Measurements from ENCODE around the gene PGM5. TPM values are rescaled to one million over a fixed set of nuclear protein-coding genes. Genes with fewer than 3 reads are reported as not detected.
"Not testable (repeated sequence)": the region's sequence is repeated elsewhere in the genome, so short reads cannot be mapped to it uniquely, and the experiment has no call there.

Gene PGM5
- total and polyA plus RNA-seq, 2 of the 8 experiments (the other 6 are each of a cell fraction or from before 2014, with no cell fraction given) = not detected

GRCh38 chr9:68397796-68398195 lies 41.4 kb downstream of the PGM5 start:
- H3K79me1 ChIP-seq (ENCODE audit: low read depth, low read length); CTCF ChIA-PET (ENCODE audit: partially characterized antibody); H3K79me2 ChIP-seq (ENCODE audit: control insufficient read depth in 1 of 2, insufficient read depth in 2 of 2, low read length in 2 of 2); H4K20me1 ChIP-seq (replicated peaks in 1 of 2; ENCODE audit: control insufficient read depth in 1 of 2, insufficient read depth in 2 of 2, low read length in 2 of 2); H3K23me2 ChIP-seq (ENCODE audit: low read depth, low read length); H2BK20ac ChIP-seq (ENCODE audit: low read length); H3K56ac ChIP-seq (replicated peaks; ENCODE audit: insufficient read length, low read depth, low read length); H3K36me3 ChIP-seq (ENCODE audit: control insufficient read depth in 2 of 4, insufficient read depth in 4 of 4, low read length in 3 of 4); H3K4me2 ChIP-seq (ENCODE audit: insufficient read depth in 1 of 2, low read depth in 2 of 2, low read length in 2 of 2); H4K91ac ChIP-seq (replicated peaks; ENCODE audit: insufficient read length, low read length); H3K9ac ChIP-seq (replicated peaks in 1 of 4; ENCODE audit: extremely low read depth in 1 of 4, low read depth in 3 of 4, low read length in 3 of 4); H3K4me3 ChIP-seq (ENCODE audit: extremely low read depth in 1 of 4, insufficient read depth in 2 of 4, low read depth in 3 of 4, low read length in 4 of 4); H3K14ac ChIP-seq (ENCODE audit: insufficient read length); H3K23ac ChIP-seq (ENCODE audit: insufficient read length); H4K8ac ChIP-seq (ENCODE audit: extremely low read depth, insufficient read depth, low read length); H2BK120ac ChIP-seq (replicated peaks; ENCODE audit: low read depth, low read length); H4K5ac ChIP-seq (ENCODE audit: insufficient read length, low read depth, low read length); H2BK15ac ChIP-seq (ENCODE audit: low read length); H2BK12ac ChIP-seq (ENCODE audit: low read depth, low read length); H3K27ac ChIP-seq (ENCODE audit: low read depth, low read length); POLR2A ChIA-PET (ENCODE audit: partially characterized antibody); DNase-seq (ENCODE audit: low read depth in 1 of 2, low spot score in 2 of 2); H3K4ac ChIP-seq (replicated peaks; ENCODE audit: insufficient read length, low read depth, low read length); FAIRE-seq; H3K18ac ChIP-seq (ENCODE audit: extremely low read depth, low read length); H3K27me3 ChIP-seq (replicated peaks in 1 of 4; ENCODE audit: control insufficient read depth in 3 of 4, extremely low read depth in 1 of 4, insufficient read depth in 3 of 4, low read length in 3 of 4); H2BK5ac ChIP-seq (ENCODE audit: low read depth, low read length); H3K9me3 ChIP-seq (ENCODE audit: insufficient read depth in 2 of 2, low read depth in 1 of 2, low read length in 1 of 2); H2AK5ac ChIP-seq (ENCODE audit: low read depth, low read length); H3K4me1 ChIP-seq (replicated peaks in 1 of 4; ENCODE audit: control insufficient read depth in 3 of 4, insufficient read depth in 4 of 4, low read length in 3 of 4); H2AFZ ChIP-seq (ENCODE audit: low read length): not testable (repeated sequence)
- WGBS, 2 experiments (ENCODE audit: extremely low coverage in 1 of 2, insufficient coverage in 1 of 2, insufficient read length in 1 of 2, insufficient replicate concordance in 2 of 2, low coverage in 1 of 2, low lambda C conversion rate in 2 of 2, missing lambda C conversion rate in 1 of 2) = 87% methylated on average over 3 of the region's 3 CpGs; no CpG with 5 or more reads in 1 of the 2 experiments

GRCh38 chr9:68398324-68398723 lies 41.9 kb downstream of the PGM5 start:
- H4K91ac ChIP-seq (replicated peaks; ENCODE audit: insufficient read length, low read length); H3K4ac ChIP-seq (replicated peaks; ENCODE audit: insufficient read length, low read depth, low read length); H4K8ac ChIP-seq (ENCODE audit: extremely low read depth, insufficient read depth, low read length); H3K27me3 ChIP-seq (replicated peaks in 1 of 4; ENCODE audit: control insufficient read depth in 3 of 4, extremely low read depth in 1 of 4, insufficient read depth in 3 of 4, low read length in 3 of 4); H2AK5ac ChIP-seq (ENCODE audit: low read depth, low read length); H3K9me3 ChIP-seq (ENCODE audit: insufficient read depth in 2 of 2, low read depth in 1 of 2, low read length in 1 of 2); FAIRE-seq; H2BK20ac ChIP-seq (ENCODE audit: low read length); H3K79me1 ChIP-seq (ENCODE audit: low read depth, low read length); H2BK15ac ChIP-seq (ENCODE audit: low read length); H3K4me3 ChIP-seq (ENCODE audit: extremely low read depth in 1 of 4, insufficient read depth in 2 of 4, low read depth in 3 of 4, low read length in 4 of 4); H3K23ac ChIP-seq (ENCODE audit: insufficient read length); H3K4me2 ChIP-seq (ENCODE audit: insufficient read depth in 1 of 2, low read depth in 2 of 2, low read length in 2 of 2); H2BK5ac ChIP-seq (ENCODE audit: low read depth, low read length); H2AFZ ChIP-seq (ENCODE audit: low read length); DNase-seq (ENCODE audit: low read depth in 1 of 2, low spot score in 2 of 2); H2BK120ac ChIP-seq (replicated peaks; ENCODE audit: low read depth, low read length); H3K14ac ChIP-seq (ENCODE audit: insufficient read length); POLR2A ChIA-PET (ENCODE audit: partially characterized antibody); H3K4me1 ChIP-seq (replicated peaks in 1 of 4; ENCODE audit: control insufficient read depth in 3 of 4, insufficient read depth in 4 of 4, low read length in 3 of 4); H4K20me1 ChIP-seq (replicated peaks in 1 of 2; ENCODE audit: control insufficient read depth in 1 of 2, insufficient read depth in 2 of 2, low read length in 2 of 2); H3K56ac ChIP-seq (replicated peaks; ENCODE audit: insufficient read length, low read depth, low read length); H3K23me2 ChIP-seq (ENCODE audit: low read depth, low read length); H3K79me2 ChIP-seq (ENCODE audit: control insufficient read depth in 1 of 2, insufficient read depth in 2 of 2, low read length in 2 of 2); H3K18ac ChIP-seq (ENCODE audit: extremely low read depth, low read length); H3K9ac ChIP-seq (replicated peaks in 1 of 4; ENCODE audit: extremely low read depth in 1 of 4, low read depth in 3 of 4, low read length in 3 of 4); H2BK12ac ChIP-seq (ENCODE audit: low read depth, low read length); H3K36me3 ChIP-seq (ENCODE audit: control insufficient read depth in 2 of 4, insufficient read depth in 4 of 4, low read length in 3 of 4); H3K27ac ChIP-seq (ENCODE audit: low read depth, low read length); CTCF ChIA-PET (ENCODE audit: partially characterized antibody); H4K5ac ChIP-seq (ENCODE audit: insufficient read length, low read depth, low read length): not testable (repeated sequence)
- 100% methylated on average over 1 of the region's 1 CpG; no CpG with 5 or more reads in 1 of the 2 experiments for WGBS, 2 experiments (ENCODE audit: extremely low coverage in 1 of 2, insufficient coverage in 1 of 2, insufficient read length in 1 of 2, insufficient replicate concordance in 2 of 2, low coverage in 1 of 2, low lambda C conversion rate in 2 of 2, missing lambda C conversion rate in 1 of 2)
